ENCODE results near the gene IGDCC3.
"Not testable (repeated sequence)": the region's sequence is repeated elsewhere in the genome, so short reads cannot be mapped to it uniquely, and the experiment has no call there.

The IGDCC3 gene

GRCh38 chr15:65399997-65400396 is 22.2 kb upstream of the IGDCC3 start:
- Mint-ChIP-seq H3K36me3 (ENCODE audit: low read depth) (no peaks in the 10 kb centered on the region), H3K9me3 (no peaks in the 10 kb centered on the region), H3K4me1 (ENCODE audit: low read depth) (peaks cover 10% of the 10 kb centered on the region), H3K27ac (no peak overlapping the region), H3K4me3 (no peak overlapping the region), H3K27me3 (peaks cover 61% of the 10 kb centered on the region)
- intact Hi-C loops (cut with micrococcal nuclease): loop anchor here (5.0 kb wide), 1 partner anchor 83 kb away; no protein-coding TSS in a partner anchor

- intact Hi-C loops (cut with micrococcal nuclease): no loop called here
- Mint-ChIP-seq H3K9me3 (no peaks in the 10 kb centered on the region), H3K4me3 (no peak overlapping the region), H3K27ac (no peak overlapping the region), H3K27me3 (peaks cover 70% of the 10 kb centered on the region), H3K4me1 (ENCODE audit: low read depth) (peaks cover 10% of the 10 kb centered on the region), H3K36me3 (ENCODE audit: low read depth) (no peaks in the 10 kb centered on the region)
These were observed 21.4 kb upstream of the IGDCC3 start for GRCh38 chr15:65399001-65399706.

- H3K9me3 Mint-ChIP-seq; H3K27ac Mint-ChIP-seq; H3K4me1 Mint-ChIP-seq (ENCODE audit: low read depth); H3K4me3 Mint-ChIP-seq; intact Hi-C loops (cut with micrococcal nuclease); H3K36me3 Mint-ChIP-seq (ENCODE audit: low read depth): not testable (repeated sequence)
- H3K27me3 Mint-ChIP-seq: peaks cover 72% of the 10 kb centered on the region
These were observed 20.7 kb upstream of the IGDCC3 start for GRCh38 chr15:65398486-65398885.

GRCh38 chr15:65396965-65397317 is 19.1 kb upstream of the IGDCC3 start:
- intact Hi-C loops (cut with micrococcal nuclease): no loop called here
- Mint-ChIP-seq H3K27ac (no peak overlapping the region), H3K9me3 (no peaks in the 10 kb centered on the region), H3K4me3 (no peak overlapping the region), H3K27me3 (peaks cover 80% of the 10 kb centered on the region), H3K4me1 (ENCODE audit: low read depth) (peaks cover 10% of the 10 kb centered on the region), H3K36me3 (ENCODE audit: low read depth) (no peaks in the 10 kb centered on the region)

GRCh38 chr15:65396283-65396964 is 18.6 kb upstream of the IGDCC3 start:
- intact Hi-C loops (cut with micrococcal nuclease): no loop called here
- Mint-ChIP-seq H3K36me3 (ENCODE audit: low read depth) (no peaks in the 10 kb centered on the region), H3K4me1 (ENCODE audit: low read depth) (peaks cover 10% of the 10 kb centered on the region), H3K27me3 (peaks cover 79% of the 10 kb centered on the region), H3K4me3 (no peak overlapping the region), H3K27ac (no peak overlapping the region), H3K9me3 (no peaks in the 10 kb centered on the region)

- Mint-ChIP-seq H3K36me3 (ENCODE audit: low read depth) (no peaks in the 10 kb centered on the region), H3K4me3 (no peak overlapping the region), H3K27ac (no peak overlapping the region), H3K9me3 (no peaks in the 10 kb centered on the region), H3K27me3 (peaks cover 73% of the 10 kb centered on the region), H3K4me1 (ENCODE audit: low read depth) (peaks cover 10% of the 10 kb centered on the region)
- intact Hi-C loops (cut with micrococcal nuclease): no loop called here
These were observed 17.9 kb upstream of the IGDCC3 start for GRCh38 chr15:65395567-65396202.

GRCh38 chr15:65394936-65395335 is 17.1 kb upstream of the IGDCC3 start:
- Mint-ChIP-seq H3K9me3 (no peaks in the 10 kb centered on the region), H3K4me1 (ENCODE audit: low read depth) (peaks cover 10% of the 10 kb centered on the region), H3K27ac (no peak overlapping the region), H3K36me3 (ENCODE audit: low read depth) (no peaks in the 10 kb centered on the region), H3K27me3 (peaks cover 68% of the 10 kb centered on the region), H3K4me3 (no peak overlapping the region)
- intact Hi-C loops (cut with micrococcal nuclease): no loop called here

GRCh38 chr15:65394280-65394789 is 16.5 kb upstream of the IGDCC3 start:
- Mint-ChIP-seq H3K4me1 (ENCODE audit: low read depth) (peaks cover 10% of the 10 kb centered on the region), H3K36me3 (ENCODE audit: low read depth) (no peaks in the 10 kb centered on the region), H3K4me3 (no peak overlapping the region), H3K27ac (no peak overlapping the region), H3K9me3 (no peaks in the 10 kb centered on the region), H3K27me3 (peaks cover 67% of the 10 kb centered on the region)
- intact Hi-C loops (cut with micrococcal nuclease): no loop called here

GRCh38 chr15:65393557-65393956 is 15.8 kb upstream of the IGDCC3 start:
- Mint-ChIP-seq H3K27me3 (peaks cover 64% of the 10 kb centered on the region), H3K4me1 (ENCODE audit: low read depth) (peaks cover 10% of the 10 kb centered on the region), H3K9me3 (no peaks in the 10 kb centered on the region), H3K27ac (no peak overlapping the region), H3K4me3 (no peak overlapping the region), H3K36me3 (ENCODE audit: low read depth) (no peaks in the 10 kb centered on the region)
- intact Hi-C loops (cut with micrococcal nuclease): no loop called here

- no peaks in the 10 kb centered on the region for H3K36me3 Mint-ChIP-seq (ENCODE audit: low read depth)
- no peaks in the 10 kb centered on the region for H3K9me3 Mint-ChIP-seq
- H3K4me3 Mint-ChIP-seq: no peak overlapping the region
- H3K27me3 Mint-ChIP-seq: peaks cover 63% of the 10 kb centered on the region
- H3K4me1 Mint-ChIP-seq (ENCODE audit: low read depth): peaks cover 10% of the 10 kb centered on the region
- intact Hi-C loops (cut with micrococcal nuclease): no loop called here
- H3K27ac Mint-ChIP-seq: no peak overlapping the region
These were observed 15.3 kb upstream of the IGDCC3 start for GRCh38 chr15:65393091-65393490.

- Mint-ChIP-seq H3K4me3 (no peak overlapping the region), H3K4me1 (ENCODE audit: low read depth) (peaks cover 10% of the 10 kb centered on the region), H3K27ac (no peak overlapping the region), H3K9me3 (no peaks in the 10 kb centered on the region), H3K36me3 (ENCODE audit: low read depth) (no peaks in the 10 kb centered on the region), H3K27me3 (peaks cover 60% of the 10 kb centered on the region)
- intact Hi-C loops (cut with micrococcal nuclease): no loop called here
These were observed 14.6 kb upstream of the IGDCC3 start for GRCh38 chr15:65392368-65392767.

- intact Hi-C loops (cut with micrococcal nuclease): no loop called here
- H3K27me3 Mint-ChIP-seq: peaks cover 53% of the 10 kb centered on the region
- H3K9me3 Mint-ChIP-seq: no peaks in the 10 kb centered on the region
- peaks cover 7% of the 10 kb centered on the region for H3K4me1 Mint-ChIP-seq (ENCODE audit: low read depth)
- no peaks in the 10 kb centered on the region for H3K36me3 Mint-ChIP-seq (ENCODE audit: low read depth)
- no peak overlapping the region for H3K27ac Mint-ChIP-seq
- no peak overlapping the region for H3K4me3 Mint-ChIP-seq
These were observed 13.9 kb upstream of the IGDCC3 start for GRCh38 chr15:65391732-65392131.

GRCh38 chr15:65390447-65390846 is 12.6 kb upstream of the IGDCC3 start:
- peaks cover under 1% of the 10 kb centered on the region for H3K4me1 Mint-ChIP-seq (ENCODE audit: low read depth)
- no peaks in the 10 kb centered on the region for H3K9me3 Mint-ChIP-seq
- no peak overlapping the region for H3K4me3 Mint-ChIP-seq
- H3K27me3 Mint-ChIP-seq: peaks cover 45% of the 10 kb centered on the region
- no peak overlapping the region for H3K27ac Mint-ChIP-seq
- intact Hi-C loops (cut with micrococcal nuclease): no loop called here
- no peaks in the 10 kb centered on the region for H3K36me3 Mint-ChIP-seq (ENCODE audit: low read depth)

- H3K27me3 Mint-ChIP-seq: peaks cover 44% of the 10 kb centered on the region
- no peaks in the 10 kb centered on the region for H3K9me3 Mint-ChIP-seq
- H3K4me1 Mint-ChIP-seq (ENCODE audit: low read depth): peaks cover 13% of the 10 kb centered on the region
- H3K27ac Mint-ChIP-seq: no peak overlapping the region
- no peak overlapping the region for H3K4me3 Mint-ChIP-seq
- intact Hi-C loops (cut with micrococcal nuclease): no loop called here
- peaks cover 6% of the 10 kb centered on the region for H3K36me3 Mint-ChIP-seq (ENCODE audit: low read depth)
These were observed 11.4 kb upstream of the IGDCC3 start for GRCh38 chr15:65389226-65389625.

Measured in dendritic cell treated with granulocyte-macrophage colony-stimulating factor and Interleukin-4, amounts not matched to agents 40 ng/mL and 50 ng/mL, for 4 days (primary cell).